Measurements from ENCODE around the gene NOX5. TPM values are rescaled to one million over a fixed set of nuclear protein-coding genes. Genes with fewer than 3 reads are reported as not detected.

NOX5 gene
- total RNA-seq, 3 donors from 2014 or later (not counting 1 experiment from before 2014, with no cell fraction given) = 0.20 TPM; not detected in 2

GRCh38 chr15:69042531-69042930 is 28.0 kb downstream of the NOX5 start:
- Mint-ChIP-seq H3K9me3 (no peaks in the 10 kb centered on the region), H3K27me3 (ENCODE audit: low read depth in 2 of 2) (no peaks in the 10 kb centered on the region), H3K27ac (no peak overlapping the region), H3K4me1 (no peaks in the 10 kb centered on the region), H3K36me3 (no peaks in the 10 kb centered on the region), H3K4me3 (no peak overlapping the region)
- Histone ChIP-seq H3K27ac (ENCODE audit: low read length) (no peak overlapping the region), H3K36me3 (ENCODE audit: control insufficient read depth, insufficient read depth, low read length) (no peaks in the 10 kb centered on the region), H3K4me3 (ENCODE audit: low read length) (no peak overlapping the region), H3K27me3 (ENCODE audit: control insufficient read depth, insufficient read depth, low read length) (no peaks in the 10 kb centered on the region), H3K4me1 (ENCODE audit: control insufficient read depth, insufficient read depth, low read length) (no peaks in the 10 kb centered on the region), H3K9me3 (ENCODE audit: control insufficient read depth, insufficient read depth, low read length) (no peaks in the 10 kb centered on the region)
- ATAC-seq = no peak
- WGBS (ENCODE audit: insufficient coverage) = 85% methylated on average over 5 of the region's 5 CpGs
- no peak for TF ChIP-seq CTCF (IDR thresholded peaks at IDR 0.05)
- no peak for DNase-seq
- intact Hi-C loops (cut with micrococcal nuclease) = no loop called here

GRCh38 chr15:69045802-69046201 is 31.3 kb downstream of the NOX5 start:
- ATAC-seq = no peak
- Mint-ChIP-seq H3K27ac (no peak overlapping the region), H3K27me3 (ENCODE audit: low read depth in 2 of 2) (no peaks in the 10 kb centered on the region), H3K36me3 (no peaks in the 10 kb centered on the region), H3K9me3 (no peaks in the 10 kb centered on the region), H3K4me1 (no peaks in the 10 kb centered on the region), H3K4me3 (no peak overlapping the region)
- WGBS (ENCODE audit: insufficient coverage) = 77% methylated on average over 8 of the region's 8 CpGs
- Histone ChIP-seq H3K27ac (ENCODE audit: low read length) (no peak overlapping the region), H3K9me3 (ENCODE audit: control insufficient read depth, insufficient read depth, low read length) (no peaks in the 10 kb centered on the region), H3K27me3 (ENCODE audit: control insufficient read depth, insufficient read depth, low read length) (no peaks in the 10 kb centered on the region), H3K36me3 (ENCODE audit: control insufficient read depth, insufficient read depth, low read length) (no peaks in the 10 kb centered on the region), H3K4me3 (ENCODE audit: low read length) (no peak overlapping the region), H3K4me1 (ENCODE audit: control insufficient read depth, insufficient read depth, low read length) (no peaks in the 10 kb centered on the region)
- DNase-seq = no peak
- no peak for TF ChIP-seq CTCF (IDR thresholded peaks at IDR 0.05)
- intact Hi-C loops (cut with micrococcal nuclease) = no loop called here

- no peak for TF ChIP-seq CTCF (IDR thresholded peaks at IDR 0.05)
- DNase-seq (no peak), ATAC-seq (no peak)
- no peaks in the 10 kb centered on the region for H3K4me1 ChIP-seq (ENCODE audit: control insufficient read depth, insufficient read depth, low read length)
- H3K4me3 ChIP-seq (ENCODE audit: low read length) = no peak overlapping the region
- Mint-ChIP-seq H3K36me3 (no peaks in the 10 kb centered on the region), H3K27ac (no peak overlapping the region), H3K4me1 (no peaks in the 10 kb centered on the region), H3K27me3 (ENCODE audit: low read depth in 2 of 2) (no peaks in the 10 kb centered on the region), H3K4me3 (no peak overlapping the region), H3K9me3 (no peaks in the 10 kb centered on the region)
- no peaks in the 10 kb centered on the region for H3K27me3 ChIP-seq (ENCODE audit: control insufficient read depth, insufficient read depth, low read length)
- 78% methylated on average over 4 of the region's 5 CpGs for WGBS (ENCODE audit: insufficient coverage)
- H3K36me3 ChIP-seq (ENCODE audit: control insufficient read depth, insufficient read depth, low read length) = no peaks in the 10 kb centered on the region
- H3K27ac ChIP-seq (ENCODE audit: low read length) = no peak overlapping the region
- H3K9me3 ChIP-seq (ENCODE audit: control insufficient read depth, insufficient read depth, low read length) = no peaks in the 10 kb centered on the region
- intact Hi-C loops (cut with micrococcal nuclease) = no loop called here
Measured at GRCh38 chr15:69046781-69047180, 32.3 kb downstream of the NOX5 start.

- H3K27me3 Mint-ChIP-seq (ENCODE audit: low read depth in 2 of 2) = peaks cover 0 to 7% of the 10 kb centered on the region in 2 donors
- no peak overlapping the region for H3K27ac Mint-ChIP-seq
- TF ChIP-seq CTCF (IDR thresholded peaks at IDR 0.05) = no peak
- no peaks in the 10 kb centered on the region for H3K9me3 ChIP-seq (ENCODE audit: control insufficient read depth, insufficient read depth, low read length)
- H3K27me3 ChIP-seq (ENCODE audit: control insufficient read depth, insufficient read depth, low read length) = no peaks in the 10 kb centered on the region
- no peak for DNase-seq
- H3K36me3 Mint-ChIP-seq = no peaks in the 10 kb centered on the region
- no peaks in the 10 kb centered on the region for H3K4me1 ChIP-seq (ENCODE audit: control insufficient read depth, insufficient read depth, low read length)
- no peaks in the 10 kb centered on the region for H3K9me3 Mint-ChIP-seq
- ATAC-seq = no peak
- H3K27ac ChIP-seq (ENCODE audit: low read length) = no peak overlapping the region
- no peaks in the 10 kb centered on the region for H3K4me1 Mint-ChIP-seq
- no peak overlapping the region for H3K4me3 Mint-ChIP-seq
- H3K36me3 ChIP-seq (ENCODE audit: control insufficient read depth, insufficient read depth, low read length) = no peaks in the 10 kb centered on the region
- no peak overlapping the region for H3K4me3 ChIP-seq (ENCODE audit: low read length)
- intact Hi-C loops (cut with micrococcal nuclease) = no loop called here
- 94% methylated on average over 4 of the region's 4 CpGs for WGBS (ENCODE audit: insufficient coverage)
Measured at GRCh38 chr15:69049976-69050375, 35.5 kb downstream of the NOX5 start.
